Testis (tissue), 2 donors: Measurements from ENCODE around the gene HNRNPL.

Experiments
- POLR2A ChIP-seq: fragments of 450-650 bp; IDR thresholded peaks from one replicate; pipeline ENCODE4 v1.6.1; 2017; ENCODE audit warnings: antibody characterized with exemption, mild to moderate bottlenecking, moderate library complexity
- TF ChIP-seq, protein P1 (sequence below), 3 experiments: fragments of 450-650 bp in 2 of 3; fragments of 200-600 bp in 1 of 3; sonication (generic) in 1 of 3; IDR thresholded peaks; one replicate each; pipeline ENCODE4 v1.5.1; 2016 to 2019; ENCODE audit warnings: antibody characterized with exemption in 3 of 3, mild to moderate bottlenecking in 2 of 3, moderate library complexity in 1 of 3

DNA sequence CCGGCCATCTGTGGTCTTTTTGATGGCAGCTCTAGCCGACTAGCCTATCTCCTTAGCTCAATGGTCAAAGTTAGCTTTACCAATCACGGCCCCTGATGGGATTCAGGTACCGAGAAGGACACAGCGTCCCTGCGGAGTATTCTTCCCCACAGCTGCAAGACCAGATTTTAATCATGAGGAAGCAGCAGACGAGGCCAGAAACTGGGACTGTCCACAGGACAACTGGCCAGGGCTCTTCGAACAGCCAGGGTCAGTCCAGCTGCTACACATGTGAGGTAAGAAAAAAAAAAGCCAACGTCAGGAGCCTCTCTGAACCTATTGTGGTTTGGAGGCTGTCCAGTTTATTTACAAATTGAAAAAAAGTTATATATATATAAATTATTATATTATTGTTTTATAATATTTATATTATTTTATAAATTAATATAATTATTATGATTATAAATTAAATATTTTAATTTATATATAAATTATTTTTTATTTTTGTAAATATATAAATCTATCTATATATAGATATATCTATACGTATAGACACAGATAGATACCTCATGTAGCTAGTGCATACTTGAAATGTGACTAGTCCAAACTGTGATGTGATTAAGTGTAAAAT is 17.5 kb upstream of the HNRNPL start:
- TF ChIP-seq, protein P1, sequence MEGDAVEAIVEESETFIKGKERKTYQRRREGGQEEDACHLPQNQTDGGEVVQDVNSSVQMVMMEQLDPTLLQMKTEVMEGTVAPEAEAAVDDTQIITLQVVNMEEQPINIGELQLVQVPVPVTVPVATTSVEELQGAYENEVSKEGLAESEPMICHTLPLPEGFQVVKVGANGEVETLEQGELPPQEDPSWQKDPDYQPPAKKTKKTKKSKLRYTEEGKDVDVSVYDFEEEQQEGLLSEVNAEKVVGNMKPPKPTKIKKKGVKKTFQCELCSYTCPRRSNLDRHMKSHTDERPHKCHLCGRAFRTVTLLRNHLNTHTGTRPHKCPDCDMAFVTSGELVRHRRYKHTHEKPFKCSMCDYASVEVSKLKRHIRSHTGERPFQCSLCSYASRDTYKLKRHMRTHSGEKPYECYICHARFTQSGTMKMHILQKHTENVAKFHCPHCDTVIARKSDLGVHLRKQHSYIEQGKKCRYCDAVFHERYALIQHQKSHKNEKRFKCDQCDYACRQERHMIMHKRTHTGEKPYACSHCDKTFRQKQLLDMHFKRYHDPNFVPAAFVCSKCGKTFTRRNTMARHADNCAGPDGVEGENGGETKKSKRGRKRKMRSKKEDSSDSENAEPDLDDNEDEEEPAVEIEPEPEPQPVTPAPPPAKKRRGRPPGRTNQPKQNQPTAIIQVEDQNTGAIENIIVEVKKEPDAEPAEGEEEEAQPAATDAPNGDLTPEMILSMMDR (IDR thresholded peaks at IDR 0.05), result no peak
- no peak for TF ChIP-seq POLR2A
